Esophagus squamous epithelium (tissue), 4 donors: Measurements from ENCODE around the gene SLC30A3.

Source experiments
- CTCF ChIP-seq, 6 experiments: fragments of 450-650 bp in 4 of 6; fragments of 200-600 bp in 2 of 6; sonication (generic) in 2 of 6; IDR thresholded peaks; one replicate each; pipeline ENCODE4 v1.5.1; 2016 to 2019; ENCODE audit warnings: antibody characterized with exemption in 6 of 6, mild to moderate bottlenecking in 4 of 6, moderate library complexity in 4 of 6
- POLR2A ChIP-seq, 4 donors: fragments of 450-650 bp; IDR thresholded peaks; one replicate each; pipeline ENCODE4 v1.6.1; 2017; ENCODE audit warnings: antibody characterized with exemption in 4 of 4, mild to moderate bottlenecking in 4 of 4, moderate library complexity in 3 of 4

GRCh38 chr2:27290549-27290948 is 27.7 kb upstream of the SLC30A3 start:
- TF ChIP-seq CTCF (IDR thresholded peaks at IDR 0.05) (no peak), POLR2A (IDR thresholded peaks at IDR 0.05) (no peak)
